Fibroblast of villous mesenchyme (primary cell): ENCODE data around the gene BLOC1S6. TPM values are rescaled to one million over a fixed set of nuclear protein-coding genes. Genes with fewer than 3 reads are reported as not detected.

ENCODE experiments used
- DNase-seq: peaks from one replicate; pipeline ENCODE4 v3.0.0-alpha.2; 2010; ENCODE audit warnings: low read depth
- H3K4me3 ChIP-seq: 2 replicates; pipeline ENCODE4 v1.5.1; 2011; ENCODE audit warnings: low read depth, mild to moderate bottlenecking, low read length
- CTCF ChIP-seq: IDR thresholded peaks from 2 replicates; pipeline ENCODE4 v1.5.1; 2012; ENCODE audit warnings: low read depth, mild to moderate bottlenecking, low read length; ENCODE audit not compliant: insufficient read depth
- total RNA-seq: library from RNA; depleted of rRNA; stranded (reverse); fragments of >200 nt; gene quantifications from 2 replicates; pipeline ENCODE4 v1.2.3, GENCODE V29; 2012

The BLOC1S6 gene
- total RNA-seq, 1 donor: 87.2 TPM

GRCh38 chr15:45548753-45549520 lies 38.2 kb upstream of the BLOC1S6 start:
- no peak for TF ChIP-seq CTCF
- H3K4me3 ChIP-seq: no peak overlapping the region
- DNase-seq: peak; percentile 28

DNA sequence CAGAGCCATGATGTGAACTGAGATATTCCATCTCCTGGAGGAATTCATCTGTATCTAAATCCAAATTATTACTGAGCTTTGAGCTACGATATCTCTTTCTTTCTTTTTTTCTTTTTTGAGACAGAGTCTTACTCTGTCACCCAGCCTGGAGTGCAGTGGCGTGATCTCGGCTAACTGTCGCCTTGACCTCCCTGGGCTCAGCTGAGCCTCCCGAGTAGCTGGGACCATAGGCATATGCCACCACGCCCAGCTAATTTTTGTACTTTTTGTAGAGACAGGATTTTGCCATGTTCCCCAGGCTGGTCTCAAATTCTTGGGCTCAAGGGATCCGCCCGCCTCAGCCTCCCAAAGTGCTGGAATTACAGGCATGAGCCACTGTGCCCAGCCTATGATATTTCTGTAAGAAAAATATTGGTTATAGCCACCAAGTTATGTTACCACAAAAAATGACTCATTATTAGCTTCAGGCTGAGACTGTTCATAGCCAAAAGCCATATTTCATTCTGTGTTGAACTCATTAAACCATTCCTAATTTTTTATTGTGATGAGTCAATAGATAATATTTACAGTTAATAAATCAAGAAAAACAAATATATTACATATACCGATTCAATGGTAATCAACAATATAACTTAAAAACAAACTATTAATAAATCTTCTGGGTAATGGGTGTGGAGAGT lies 37.5 kb upstream of the BLOC1S6 start:
- DNase-seq: peak; percentile 58
- no peak overlapping the region for H3K4me3 ChIP-seq
- TF ChIP-seq CTCF: no peak

- peak; percentile 2 for DNase-seq
- no peak for TF ChIP-seq CTCF
- H3K4me3 ChIP-seq: no peak overlapping the region
These were observed 36.7 kb upstream of the BLOC1S6 start for GRCh38 chr15:45550436-45550835.

DNA sequence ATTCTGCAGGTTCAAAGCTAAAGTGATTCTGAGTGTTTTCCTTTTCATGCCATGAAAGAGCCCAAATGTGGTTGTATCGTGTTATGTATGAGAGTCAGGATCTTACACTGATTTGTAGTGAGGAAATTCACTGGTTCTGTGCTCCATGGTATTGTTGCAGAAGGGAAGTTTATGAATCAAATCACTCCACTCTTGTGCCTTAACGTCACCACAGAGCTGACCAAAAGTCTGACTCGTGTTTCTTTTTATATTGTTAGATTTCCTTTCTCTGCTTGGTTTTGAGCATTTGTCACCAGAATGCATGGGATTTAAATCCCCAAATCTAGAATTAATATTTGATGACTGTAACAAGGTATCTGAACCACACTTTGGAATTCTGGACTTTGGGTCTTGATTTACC lies 35.5 kb upstream of the BLOC1S6 start:
- DNase-seq: no peak
- TF ChIP-seq CTCF: no peak
- H3K4me3 ChIP-seq: no peak overlapping the region

- no peak for DNase-seq
- no peak for TF ChIP-seq CTCF
- no peak overlapping the region for H3K4me3 ChIP-seq
These were observed 31.1 kb upstream of the BLOC1S6 start for GRCh38 chr15:45555934-45556608.

DNA sequence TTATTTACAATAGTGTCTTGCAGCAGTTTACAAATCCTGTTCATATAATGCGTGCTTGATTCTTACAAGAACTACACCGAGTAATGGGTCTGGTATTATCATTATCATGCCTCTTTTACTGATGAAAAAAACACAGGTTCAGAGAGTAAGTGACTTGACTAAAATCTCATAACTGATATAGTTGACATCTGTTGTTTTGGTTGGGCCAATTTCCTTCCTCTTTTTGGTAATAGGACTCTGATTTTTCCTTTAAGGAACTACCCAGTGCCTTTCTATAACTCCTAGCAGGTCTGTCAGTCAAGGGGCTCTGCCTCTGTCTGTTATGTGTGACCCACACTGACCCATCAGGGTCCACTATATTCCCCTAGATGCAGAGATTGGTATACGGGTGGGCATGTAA lies 14.6 kb upstream of the BLOC1S6 start:
- TF ChIP-seq CTCF: no peak
- no peak for DNase-seq
- no peak overlapping the region for H3K4me3 ChIP-seq
